HG02610 (cell line): ENCODE measurements around the gene JAK3.
"Not testable (repeated sequence)": the region's sequence is repeated elsewhere in the genome, so short reads cannot be mapped to it uniquely, and the experiment has no call there.

Source experiments
- ATAC-seq: cut with Tn5 transposase; IDR thresholded peaks from one replicate; pipeline ENCODE4 v1.9.1; 2021; ENCODE audit warnings: mild to moderate bottlenecking, moderate library complexity; ENCODE audit not compliant: unreplicated experiment

Gene JAK3

GRCh38 chr19:17807731-17808316 lies 40.0 kb downstream of the JAK3 start:
- no peak for ATAC-seq

- no peak for ATAC-seq
Measured at GRCh38 chr19:17806945-17807344, 40.8 kb downstream of the JAK3 start.

GRCh38 chr19:17805427-17805826 lies 42.4 kb downstream of the JAK3 start:
- no peak for ATAC-seq

GRCh38 chr19:17803264-17803896 lies 44.4 kb downstream of the JAK3 start:
- no peak for ATAC-seq

GRCh38 chr19:17802137-17802858 lies 45.5 kb downstream of the JAK3 start:
- no peak for ATAC-seq

- not testable (repeated sequence) for ATAC-seq
Measured at GRCh38 chr19:17798599-17798998, 49.2 kb downstream of the JAK3 start.

GRCh38 chr19:17797424-17798201 lies 50.2 kb downstream of the JAK3 start:
- no peak for ATAC-seq

- ATAC-seq = no peak
Measured at GRCh38 chr19:17796838-17797423, 50.9 kb downstream of the JAK3 start.

- ATAC-seq = no peak
Measured at GRCh38 chr19:17796013-17796837, 51.6 kb downstream of the JAK3 start.

- ATAC-seq = no peak
Measured at GRCh38 chr19:17795495-17795856, 52.3 kb downstream of the JAK3 start.

GRCh38 chr19:17794731-17795494 lies 52.9 kb downstream of the JAK3 start, which contains the start of gene B3GNT3:
TSS of gene B3GNT3 (plus strand) at chr19:17795138. CDS start at chr19:17807808, 12,670 bp downstream.
- no peak for ATAC-seq

- ATAC-seq = no peak
Measured at GRCh38 chr19:17794412-17794730, 53.4 kb downstream of the JAK3 start.

- ATAC-seq = no peak
Measured at GRCh38 chr19:17790059-17790780, 57.6 kb downstream of the JAK3 start.

GRCh38 chr19:17788632-17789031 lies 59.1 kb downstream of the JAK3 start:
- no peak for ATAC-seq

GRCh38 chr19:17787274-17787913 lies 60.4 kb downstream of the JAK3 start:
- ATAC-seq = no peak

GRCh38 chr19:17784201-17785008 lies 63.4 kb downstream of the JAK3 start:
- no peak for ATAC-seq

- ATAC-seq = not testable (repeated sequence)
Measured at GRCh38 chr19:17783721-17784120, 64.1 kb downstream of the JAK3 start.

GRCh38 chr19:17780781-17781180 lies 67.0 kb downstream of the JAK3 start:
- no peak for ATAC-seq
